Thymus (tissue), 11 donors: Measurements from ENCODE around the gene CACNA2D1. TPM values are rescaled to one million over a fixed set of nuclear protein-coding genes. Genes with fewer than 3 reads are reported as not detected.

Experiments
- DNase-seq, 9 donors: peaks; one replicate each; pipeline ENCODE4 v3.0.0-alpha.2; 2013; ENCODE audit warnings: low spot score in 9 of 9, low read depth in 6 of 9, missing footprints in 1 of 9
- H3K27ac ChIP-seq, 2 donors: one replicate each; pipeline ENCODE4 v1.5.1; 2013; ENCODE audit warnings: control low read depth in 1 of 2, low read depth in 1 of 2, low read length in 1 of 2, mild to moderate bottlenecking in 1 of 2, moderate library complexity in 1 of 2
- H3K27me3 ChIP-seq, 2 donors: one replicate each; pipeline ENCODE4 v1.5.1; 2013; ENCODE audit warnings: low read length in 1 of 2; ENCODE audit not compliant: control insufficient read depth in 2 of 2, insufficient read depth in 1 of 2
- H3K36me3 ChIP-seq, 2 donors: one replicate each; pipeline ENCODE4 v1.5.1; 2013; ENCODE audit warnings: low read length in 1 of 2, mild to moderate bottlenecking in 1 of 2, moderate library complexity in 1 of 2; ENCODE audit not compliant: control insufficient read depth in 2 of 2, insufficient read depth in 2 of 2
- H3K4me1 ChIP-seq, 2 donors: one replicate each; pipeline ENCODE4 v1.5.1; 2013; ENCODE audit warnings: low read length in 2 of 2; ENCODE audit not compliant: control insufficient read depth in 2 of 2, insufficient read depth in 2 of 2
- H3K4me3 ChIP-seq, 2 donors: one replicate each; pipeline ENCODE4 v1.5.1; 2013; ENCODE audit warnings: low read length in 2 of 2, control low read depth in 1 of 2, mild to moderate bottlenecking in 1 of 2
- H3K9me3 ChIP-seq, 2 donors: one replicate each; pipeline ENCODE4 v1.5.1; 2013; ENCODE audit warnings: low read length in 1 of 2, mild to moderate bottlenecking in 1 of 2; ENCODE audit not compliant: control insufficient read depth in 2 of 2, insufficient read depth in 1 of 2
- WGBS: extraction: QIAGEN DNeasy Blood & Tissue Kit; methylation state at CpG from one replicate; pipeline ENCODE4 v1.1.7; 2013; 5-methylcytosine and 5-hydroxymethylcytosine counted together
- polyA plus RNA-seq: library from polyadenylated mRNA; stranded (reverse); fragments of 200-250 nt; gene quantifications from one replicate; pipeline ENCODE4 v1.2.3, GENCODE V29; 2013
- total RNA-seq: library from RNA; stranded (reverse); fragments of 120-200 nt; gene quantifications from one replicate; pipeline ENCODE4 v1.2.4, GENCODE V29; 2013
- donor health status: healthy.

Gene CACNA2D1
- total and polyA plus RNA-seq, 2 donors = 5.7 to 8.4 TPM

DNA sequence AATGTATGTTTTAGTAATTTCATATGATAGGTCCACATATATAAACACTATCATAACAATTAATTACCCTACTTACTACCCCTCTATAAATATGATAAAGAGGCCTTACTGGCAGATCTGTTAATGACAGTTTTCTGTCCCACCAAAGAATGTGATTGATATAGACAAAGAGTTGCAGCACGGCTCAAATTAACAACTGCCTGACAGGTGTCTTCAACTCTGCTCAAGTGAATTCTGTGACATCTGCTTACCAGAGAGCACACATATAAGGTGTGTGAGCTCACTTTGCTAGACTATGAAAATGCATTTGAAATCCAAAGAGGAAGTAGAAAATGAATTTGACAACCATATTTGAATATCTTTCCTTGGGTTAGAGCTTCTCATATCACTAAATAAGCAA lies 36.6 kb downstream of the CACNA2D1 start:
- Histone ChIP-seq H3K36me3 (no peaks in the 10 kb centered on the region), H3K27me3 (no peaks in the 10 kb centered on the region), H3K4me1 (no peaks in the 10 kb centered on the region), H3K27ac (no peak overlapping the region), H3K4me3 (no peak overlapping the region), H3K9me3 (no peaks in the 10 kb centered on the region)
- WGBS = 95% methylated on average over 1 of the region's 1 CpG
- no peak for DNase-seq

DNA sequence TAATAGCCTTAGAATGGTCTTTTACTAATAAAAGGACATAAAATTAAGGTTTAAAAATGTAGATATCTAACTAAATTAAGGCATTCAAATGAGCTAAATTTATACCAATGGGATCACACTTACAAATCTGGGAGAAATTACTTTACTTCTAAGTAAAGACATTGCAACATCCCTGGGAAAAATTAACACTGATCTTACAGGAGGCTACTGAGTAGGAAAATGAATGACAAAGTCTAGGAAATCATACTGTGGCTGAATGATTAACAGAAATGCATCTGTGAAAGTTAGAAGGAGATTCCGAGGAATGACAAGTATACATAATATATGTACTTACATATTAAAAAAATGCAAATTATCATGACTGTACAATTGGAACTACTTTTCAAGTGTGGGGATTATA lies 38.3 kb downstream of the CACNA2D1 start:
- Histone ChIP-seq H3K36me3 (no peaks in the 10 kb centered on the region), H3K4me3 (no peak overlapping the region), H3K27ac (no peak overlapping the region), H3K4me1 (no peaks in the 10 kb centered on the region), H3K9me3 (no peaks in the 10 kb centered on the region), H3K27me3 (no peaks in the 10 kb centered on the region)
- 96% methylated on average over 1 of the region's 1 CpG for WGBS
- no peak for DNase-seq

DNA sequence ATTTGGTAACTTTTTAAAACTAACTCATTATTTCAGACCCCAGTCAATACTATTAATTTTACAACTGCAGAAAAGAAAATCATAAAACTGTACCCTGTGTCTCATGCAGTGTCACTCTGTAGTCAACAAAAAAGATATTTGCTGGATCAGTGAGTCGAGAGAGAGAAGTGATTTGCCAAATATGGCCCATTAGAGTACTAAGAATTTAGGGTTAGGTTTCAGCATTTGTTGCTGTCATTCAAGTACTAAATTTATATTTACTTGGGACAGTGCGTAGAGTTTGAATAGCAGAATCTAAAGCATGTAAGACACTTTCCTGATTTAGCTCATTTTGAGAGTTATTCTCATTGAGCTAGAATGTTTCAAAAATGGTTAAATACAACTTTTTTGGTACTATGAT lies 38.9 kb downstream of the CACNA2D1 start:
- no peaks in the 10 kb centered on the region for H3K36me3 ChIP-seq
- 88% methylated on average over 2 of the region's 2 CpGs for WGBS
- no peaks in the 10 kb centered on the region for H3K9me3 ChIP-seq
- H3K27ac ChIP-seq = no peak overlapping the region
- no peak for DNase-seq
- no peaks in the 10 kb centered on the region for H3K27me3 ChIP-seq
- no peak overlapping the region for H3K4me3 ChIP-seq
- no peaks in the 10 kb centered on the region for H3K4me1 ChIP-seq

- 92% methylated on average over 5 of the region's 5 CpGs for WGBS
- H3K9me3 ChIP-seq = no peaks in the 10 kb centered on the region
These were observed 39.5 kb downstream of the CACNA2D1 start for GRCh38 chr7:82404094-82404493.

DNA sequence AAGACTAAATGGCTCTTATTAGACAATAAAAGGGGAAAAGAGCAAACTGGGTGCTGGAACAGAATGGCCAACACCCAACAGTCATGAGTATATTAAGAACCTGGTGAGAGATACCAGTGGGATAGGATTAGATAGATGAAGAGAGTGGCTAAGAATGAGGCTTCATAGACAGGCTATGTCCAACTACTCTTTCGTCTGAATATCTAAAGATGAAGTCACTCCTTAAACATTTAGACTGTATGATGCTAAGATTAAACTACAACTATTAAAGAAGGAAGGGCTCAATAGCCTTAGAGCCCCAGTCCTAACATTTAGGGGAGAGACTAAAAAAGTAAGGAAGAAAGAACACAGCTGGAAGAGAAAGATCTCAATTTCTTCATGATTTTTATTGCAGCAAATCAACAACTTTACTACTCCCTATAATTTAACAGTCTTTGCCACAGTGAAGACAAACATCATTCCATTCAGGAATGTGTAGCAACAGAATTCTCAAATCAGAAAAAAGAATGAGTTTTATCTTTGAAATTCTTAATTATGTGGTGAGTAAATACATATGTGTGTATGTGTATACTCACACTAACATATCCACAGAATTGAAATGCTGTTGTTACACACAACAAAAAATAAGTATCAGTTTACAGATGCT lies 45.6 kb downstream of the CACNA2D1 start:
- 88% methylated on average over 1 of the region's 1 CpG for WGBS
- no peaks in the 10 kb centered on the region for H3K4me1 ChIP-seq
- H3K36me3 ChIP-seq = no peaks in the 10 kb centered on the region
- H3K9me3 ChIP-seq = no peaks in the 10 kb centered on the region
- no peaks in the 10 kb centered on the region for H3K27me3 ChIP-seq
- H3K27ac ChIP-seq = no peak overlapping the region
- no peak for DNase-seq
- no peak overlapping the region for H3K4me3 ChIP-seq

More at GRCh38 chr7:82404094-82404493, 39.5 kb downstream of the CACNA2D1 start:
- Histone ChIP-seq H3K4me3 (no peak overlapping the region), H3K4me1 (no peaks in the 10 kb centered on the region), H3K36me3 (no peaks in the 10 kb centered on the region), H3K27me3 (no peaks in the 10 kb centered on the region), H3K27ac (no peak overlapping the region)
- no peak for DNase-seq

DNA sequence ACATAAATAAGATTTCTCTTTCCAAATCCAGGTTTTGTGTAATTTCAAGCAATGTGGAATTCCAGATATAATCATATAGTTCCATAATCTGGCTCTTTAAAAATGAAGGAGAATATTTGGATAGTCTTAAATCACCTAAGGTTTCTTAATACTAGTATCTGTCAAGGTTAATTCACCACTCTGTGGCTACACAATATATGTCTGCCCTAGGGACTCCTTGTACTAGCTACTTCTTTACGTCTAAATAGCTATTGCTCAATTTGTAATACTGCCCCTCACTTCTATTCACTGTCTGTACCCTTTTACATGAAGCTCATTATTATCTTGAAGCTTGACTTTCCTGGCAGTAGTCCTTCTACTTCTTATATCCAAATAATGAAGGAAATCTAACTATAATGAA lies 47.2 kb downstream of the CACNA2D1 start:
- no peaks in the 10 kb centered on the region for H3K4me1 ChIP-seq

GRCh38 chr7:82395147-82395546 lies 48.4 kb downstream of the CACNA2D1 start:
- 96% methylated on average over 4 of the region's 4 CpGs for WGBS
- Histone ChIP-seq H3K36me3 (no peaks in the 10 kb centered on the region), H3K27me3 (no peaks in the 10 kb centered on the region), H3K9me3 (no peaks in the 10 kb centered on the region), H3K4me1 (no peaks in the 10 kb centered on the region), H3K4me3 (no peak overlapping the region), H3K27ac (no peak overlapping the region)
- no peak for DNase-seq

More for the DNA sequence above, 47.2 kb downstream of the CACNA2D1 start:
- H3K4me3 ChIP-seq = no peak overlapping the region
- WGBS = 92% methylated on average over 1 of the region's 1 CpG
- no peaks in the 10 kb centered on the region for H3K36me3 ChIP-seq
- no peaks in the 10 kb centered on the region for H3K27me3 ChIP-seq
- H3K27ac ChIP-seq = no peak overlapping the region
- H3K9me3 ChIP-seq = no peaks in the 10 kb centered on the region
- no peak for DNase-seq

GRCh38 chr7:82393840-82394220 lies 49.7 kb downstream of the CACNA2D1 start:
- no peaks in the 10 kb centered on the region for H3K27me3 ChIP-seq
- no peaks in the 10 kb centered on the region for H3K9me3 ChIP-seq
- H3K27ac ChIP-seq = no peak overlapping the region
- 94% methylated on average over 2 of the region's 2 CpGs for WGBS
- no peak for DNase-seq
- no peak overlapping the region for H3K4me3 ChIP-seq
- H3K4me1 ChIP-seq = no peaks in the 10 kb centered on the region
- H3K36me3 ChIP-seq = no peaks in the 10 kb centered on the region

- Histone ChIP-seq H3K27me3 (no peaks in the 10 kb centered on the region), H3K27ac (no peak overlapping the region), H3K4me3 (no peak overlapping the region), H3K36me3 (no peaks in the 10 kb centered on the region), H3K4me1 (no peaks in the 10 kb centered on the region), H3K9me3 (no peaks in the 10 kb centered on the region)
- DNase-seq = no peak
- WGBS = 95% methylated on average over 4 of the region's 4 CpGs
These were observed 50.3 kb downstream of the CACNA2D1 start for GRCh38 chr7:82393076-82393839.
